ENCODE data around the gene CARMIL3.

CARMIL3 gene

DNA sequence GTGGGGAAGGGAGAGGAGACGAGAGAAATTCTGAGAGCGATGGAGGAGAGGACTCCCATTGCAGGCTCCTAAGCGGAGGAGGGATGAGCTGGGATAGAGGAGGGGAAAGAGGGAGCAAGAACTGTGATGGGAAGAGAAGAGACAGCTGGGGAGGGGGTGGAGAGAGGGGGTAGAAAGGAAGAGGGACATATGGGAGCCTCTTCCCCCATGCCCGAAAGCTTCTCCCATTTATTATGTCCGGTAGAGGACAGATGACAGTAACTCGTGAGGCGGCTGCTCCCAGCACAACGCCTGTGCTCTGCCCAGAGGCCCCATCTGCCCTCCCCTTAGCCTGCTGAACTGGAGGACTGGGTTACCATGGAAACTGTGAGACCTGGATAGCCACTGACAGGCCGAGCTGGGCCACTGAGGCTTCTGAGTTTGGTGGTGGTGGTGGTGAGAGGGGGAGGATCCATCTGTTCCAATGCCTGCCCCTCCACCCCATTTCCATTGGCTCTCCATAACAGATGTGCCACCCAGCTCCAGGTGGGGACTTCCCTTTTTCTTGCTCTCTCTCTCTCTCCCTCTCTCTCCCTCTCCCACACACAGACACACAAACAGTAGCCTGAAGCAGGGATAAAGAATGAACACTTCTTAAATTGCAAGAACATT, 27.8 kb downstream of the CARMIL3 start:
- no peak overlapping the region for H3K4me3 ChIP-seq (ENCODE audit: control insufficient read depth, low read depth, low read length)
- DNase-seq (ENCODE audit: low read depth): no peak
- TF ChIP-seq, protein P1, sequence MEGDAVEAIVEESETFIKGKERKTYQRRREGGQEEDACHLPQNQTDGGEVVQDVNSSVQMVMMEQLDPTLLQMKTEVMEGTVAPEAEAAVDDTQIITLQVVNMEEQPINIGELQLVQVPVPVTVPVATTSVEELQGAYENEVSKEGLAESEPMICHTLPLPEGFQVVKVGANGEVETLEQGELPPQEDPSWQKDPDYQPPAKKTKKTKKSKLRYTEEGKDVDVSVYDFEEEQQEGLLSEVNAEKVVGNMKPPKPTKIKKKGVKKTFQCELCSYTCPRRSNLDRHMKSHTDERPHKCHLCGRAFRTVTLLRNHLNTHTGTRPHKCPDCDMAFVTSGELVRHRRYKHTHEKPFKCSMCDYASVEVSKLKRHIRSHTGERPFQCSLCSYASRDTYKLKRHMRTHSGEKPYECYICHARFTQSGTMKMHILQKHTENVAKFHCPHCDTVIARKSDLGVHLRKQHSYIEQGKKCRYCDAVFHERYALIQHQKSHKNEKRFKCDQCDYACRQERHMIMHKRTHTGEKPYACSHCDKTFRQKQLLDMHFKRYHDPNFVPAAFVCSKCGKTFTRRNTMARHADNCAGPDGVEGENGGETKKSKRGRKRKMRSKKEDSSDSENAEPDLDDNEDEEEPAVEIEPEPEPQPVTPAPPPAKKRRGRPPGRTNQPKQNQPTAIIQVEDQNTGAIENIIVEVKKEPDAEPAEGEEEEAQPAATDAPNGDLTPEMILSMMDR (conservative IDR thresholded peaks at IDR 0.05; ENCODE audit: control insufficient read depth, insufficient read depth, low read depth, low read length): no peak

DNA sequence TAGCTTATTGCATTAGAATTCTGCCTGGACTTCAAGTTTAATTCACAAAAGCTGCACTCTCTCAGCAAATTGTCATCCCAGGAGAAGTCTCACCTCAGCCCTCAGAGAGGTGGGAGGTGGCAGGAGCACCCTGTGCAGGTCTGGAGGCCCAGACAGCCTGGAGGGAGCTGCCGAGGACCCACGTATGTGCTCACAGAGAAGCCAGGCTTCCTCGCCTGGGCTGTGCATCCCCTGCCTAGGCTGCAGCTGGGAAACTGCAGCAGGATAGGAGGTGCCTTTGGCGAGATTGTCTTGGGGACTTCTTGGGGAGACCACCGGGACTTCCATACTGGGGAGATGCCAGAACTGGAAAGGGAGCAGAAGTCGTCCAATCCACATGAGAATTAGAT, 28.3 kb downstream of the CARMIL3 start:
- TF ChIP-seq, protein P1 (conservative IDR thresholded peaks at IDR 0.05; ENCODE audit: control insufficient read depth, insufficient read depth, low read depth, low read length): no peak
- no peak overlapping the region for H3K4me3 ChIP-seq (ENCODE audit: control insufficient read depth, low read depth, low read length)
- DNase-seq (ENCODE audit: low read depth): no peak

DNA sequence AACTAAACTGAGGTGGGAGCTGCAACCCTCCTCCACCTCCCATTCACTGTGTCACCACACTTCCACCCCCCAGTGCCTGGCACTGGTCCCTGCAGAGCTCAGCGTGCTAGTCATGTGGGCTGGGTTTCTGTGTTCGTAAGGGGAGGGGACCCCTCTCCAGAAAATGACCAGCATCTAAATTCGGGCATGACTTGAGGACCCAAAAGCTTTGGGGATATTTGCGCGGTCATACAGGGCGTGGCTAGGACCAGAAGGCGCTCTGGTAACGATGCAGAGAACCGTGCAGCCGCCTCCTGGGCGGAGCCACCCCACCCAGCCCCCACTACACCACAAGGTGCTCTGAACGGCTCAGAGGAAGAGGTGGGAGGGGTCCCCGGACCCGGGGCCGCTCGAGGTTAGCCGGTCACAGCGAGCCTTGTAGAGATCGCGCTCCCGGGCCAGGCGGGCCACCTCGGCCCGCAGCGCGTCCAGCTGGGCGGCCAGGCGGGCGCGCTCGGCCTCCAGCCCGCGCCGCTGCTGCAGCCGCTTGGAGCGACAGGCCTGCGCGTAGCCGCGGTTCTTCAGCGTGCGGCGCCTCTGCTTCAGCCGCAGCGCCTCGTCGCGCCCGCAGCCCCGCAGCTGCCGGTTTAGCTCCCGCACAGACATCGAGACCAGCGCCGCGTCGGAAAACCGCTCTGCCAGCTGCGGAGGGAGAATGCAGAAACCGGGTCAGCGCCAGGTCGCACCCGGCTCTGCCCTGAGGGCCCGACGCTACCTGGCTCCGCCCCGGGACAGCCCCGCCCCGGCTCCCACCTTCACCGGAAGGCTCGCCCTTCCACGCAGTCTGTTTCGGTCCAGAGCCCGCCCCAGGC, 29.3 kb downstream of the CARMIL3 start:
- TF ChIP-seq, protein P1 (conservative IDR thresholded peaks at IDR 0.05; ENCODE audit: control insufficient read depth, insufficient read depth, low read depth, low read length): no peak
- H3K4me3 ChIP-seq (ENCODE audit: control insufficient read depth, low read depth, low read length): peak overlapping the region; percentile 51
- peak; percentile 11 for DNase-seq (ENCODE audit: low read depth)

DNA sequence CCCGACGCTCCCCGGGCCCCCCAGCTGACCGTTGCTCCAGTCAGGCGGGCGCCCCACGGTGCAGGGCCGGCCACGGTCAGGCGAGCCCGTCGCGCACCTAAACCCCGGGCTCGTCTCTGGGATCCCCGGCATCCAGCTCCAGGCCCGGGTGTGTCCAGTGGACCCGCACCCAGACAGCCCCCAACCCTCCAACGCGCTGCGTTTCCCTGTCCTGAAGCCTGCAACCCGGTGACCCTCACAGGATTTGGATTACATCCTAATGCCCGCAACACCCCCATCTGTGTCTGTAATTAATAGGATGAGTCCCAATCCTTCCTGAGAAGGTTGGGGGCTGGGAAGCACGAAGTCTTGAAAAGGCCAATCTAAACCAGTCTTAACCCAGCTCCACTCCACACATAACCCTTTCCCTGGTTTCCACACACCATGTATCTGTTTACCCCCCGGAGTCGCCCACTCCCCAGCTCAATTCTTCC, 30.0 kb downstream of the CARMIL3 start:
- H3K4me3 ChIP-seq (ENCODE audit: control insufficient read depth, low read depth, low read length): no peak overlapping the region
- TF ChIP-seq, protein P1 (conservative IDR thresholded peaks at IDR 0.05; ENCODE audit: control insufficient read depth, insufficient read depth, low read depth, low read length): no peak
- DNase-seq (ENCODE audit: low read depth): no peak

DNA sequence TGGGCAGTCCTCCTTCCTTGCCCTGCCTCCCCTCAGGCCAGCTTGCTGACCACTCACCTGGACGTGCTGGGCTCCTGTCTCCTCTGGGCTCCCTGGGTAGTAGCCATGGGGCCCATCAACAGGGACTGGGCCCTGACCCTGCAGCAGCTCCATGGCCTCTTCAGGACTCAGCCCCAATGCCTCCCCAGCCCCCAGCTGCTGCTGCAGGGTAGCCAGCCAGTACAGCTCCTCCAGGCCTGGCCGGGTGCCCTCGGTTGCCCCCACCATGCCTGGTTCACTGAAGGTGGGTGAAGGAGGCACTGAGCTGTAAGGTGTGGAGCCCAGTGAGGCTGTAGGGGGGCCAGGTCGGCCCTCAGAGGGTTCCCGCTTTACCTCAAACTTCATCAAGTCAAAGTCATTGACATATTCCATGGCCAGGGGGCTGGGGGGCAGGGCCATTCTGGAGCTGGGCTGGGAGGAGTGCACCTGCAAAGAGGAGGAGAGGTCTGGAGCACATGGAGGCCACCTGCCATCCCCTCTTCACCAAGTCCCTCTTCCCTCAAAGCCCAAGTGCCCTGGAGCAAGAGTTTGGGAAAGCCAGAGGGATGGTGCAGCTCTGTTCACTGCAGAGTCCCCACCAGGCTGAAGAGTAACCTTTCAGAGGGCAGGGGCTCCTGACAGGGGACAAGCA, 30.7 kb downstream of the CARMIL3 start:
- TF ChIP-seq, protein P1 (conservative IDR thresholded peaks at IDR 0.05; ENCODE audit: control insufficient read depth, insufficient read depth, low read depth, low read length): no peak
- no peak for DNase-seq (ENCODE audit: low read depth)
- H3K4me3 ChIP-seq (ENCODE audit: control insufficient read depth, low read depth, low read length): no peak overlapping the region

DNA sequence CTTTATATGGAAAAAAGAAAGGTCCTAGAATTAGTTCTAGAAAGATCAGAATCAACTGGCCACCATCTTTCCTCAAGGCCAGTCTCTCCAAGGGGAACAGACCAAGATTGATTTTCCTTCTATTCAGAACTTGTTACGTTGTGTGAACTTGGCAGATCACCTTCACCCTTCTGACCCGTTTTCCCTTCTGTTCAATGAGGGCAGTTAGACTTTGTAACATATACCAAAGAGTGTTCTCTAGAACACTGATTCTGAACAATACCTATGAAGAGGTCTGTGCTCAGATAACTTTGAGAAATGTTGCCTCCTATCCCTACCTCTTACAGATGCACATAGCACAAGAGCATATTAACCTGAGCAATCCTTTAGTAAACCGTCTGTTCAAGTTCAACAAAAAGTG, 31.7 kb downstream of the CARMIL3 start:
- no peak overlapping the region for H3K4me3 ChIP-seq (ENCODE audit: control insufficient read depth, low read depth, low read length)
- TF ChIP-seq, protein P1 (conservative IDR thresholded peaks at IDR 0.05; ENCODE audit: control insufficient read depth, insufficient read depth, low read depth, low read length): no peak
- DNase-seq (ENCODE audit: low read depth): no peak
